WI38 (cell line): Measurements from ENCODE around the gene TPST1.

Experiments
- H3K4me3 ChIP-seq: 2 replicates; pipeline ENCODE4 v1.5.1; 2011; ENCODE audit warnings: low read depth, mild to moderate bottlenecking, control low read depth, low read length
- TF ChIP-seq, protein P1 (sequence below): IDR thresholded peaks from 2 replicates; pipeline ENCODE4 v1.5.1; 2012; ENCODE audit warnings: low read depth, mild to moderate bottlenecking, control low read depth, low read length

TPST1 gene

DNA sequence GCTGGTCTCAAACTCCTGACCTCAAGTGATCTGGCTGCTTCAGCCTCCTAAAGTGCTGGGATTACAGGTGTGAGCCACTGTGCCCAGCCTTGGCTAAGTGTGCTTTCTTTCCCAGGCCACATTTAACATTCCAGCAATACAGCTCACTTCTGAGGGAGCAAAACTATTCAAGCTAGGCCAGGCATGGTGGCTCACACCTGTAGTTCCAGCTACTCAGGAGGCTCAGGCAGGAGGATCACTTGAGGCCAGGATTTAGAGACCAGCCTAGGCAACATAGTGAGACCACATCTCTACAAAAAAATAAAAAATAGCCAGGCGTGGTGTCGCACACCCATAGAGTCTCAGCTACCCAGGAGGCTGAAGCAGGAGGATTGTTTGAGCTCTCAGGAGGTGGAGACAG, 23.3 kb upstream of the TPST1 start:
- TF ChIP-seq, protein P1, sequence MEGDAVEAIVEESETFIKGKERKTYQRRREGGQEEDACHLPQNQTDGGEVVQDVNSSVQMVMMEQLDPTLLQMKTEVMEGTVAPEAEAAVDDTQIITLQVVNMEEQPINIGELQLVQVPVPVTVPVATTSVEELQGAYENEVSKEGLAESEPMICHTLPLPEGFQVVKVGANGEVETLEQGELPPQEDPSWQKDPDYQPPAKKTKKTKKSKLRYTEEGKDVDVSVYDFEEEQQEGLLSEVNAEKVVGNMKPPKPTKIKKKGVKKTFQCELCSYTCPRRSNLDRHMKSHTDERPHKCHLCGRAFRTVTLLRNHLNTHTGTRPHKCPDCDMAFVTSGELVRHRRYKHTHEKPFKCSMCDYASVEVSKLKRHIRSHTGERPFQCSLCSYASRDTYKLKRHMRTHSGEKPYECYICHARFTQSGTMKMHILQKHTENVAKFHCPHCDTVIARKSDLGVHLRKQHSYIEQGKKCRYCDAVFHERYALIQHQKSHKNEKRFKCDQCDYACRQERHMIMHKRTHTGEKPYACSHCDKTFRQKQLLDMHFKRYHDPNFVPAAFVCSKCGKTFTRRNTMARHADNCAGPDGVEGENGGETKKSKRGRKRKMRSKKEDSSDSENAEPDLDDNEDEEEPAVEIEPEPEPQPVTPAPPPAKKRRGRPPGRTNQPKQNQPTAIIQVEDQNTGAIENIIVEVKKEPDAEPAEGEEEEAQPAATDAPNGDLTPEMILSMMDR: no peak
- H3K4me3 ChIP-seq: no peak overlapping the region

DNA sequence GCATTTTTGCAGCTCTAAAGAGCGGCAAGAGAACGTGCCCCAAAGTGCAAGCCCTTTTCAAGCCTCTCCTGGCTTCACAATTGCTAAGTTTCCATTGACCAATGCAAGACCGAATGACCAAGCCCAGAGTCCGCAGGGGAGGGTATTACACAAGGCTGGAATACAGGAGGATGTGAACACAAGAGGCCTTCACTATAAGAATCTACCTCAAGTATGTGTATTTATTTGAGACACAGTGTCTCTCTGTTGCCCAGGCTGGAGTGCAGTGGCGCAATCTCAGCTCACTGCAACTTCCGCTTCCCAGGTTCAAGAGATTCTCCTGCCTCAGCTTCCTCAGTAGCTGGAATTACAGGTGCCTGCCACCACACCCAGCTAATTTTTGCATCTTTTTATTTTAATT, 22.2 kb upstream of the TPST1 start:
- TF ChIP-seq, protein P1: no peak
- no peak overlapping the region for H3K4me3 ChIP-seq

DNA sequence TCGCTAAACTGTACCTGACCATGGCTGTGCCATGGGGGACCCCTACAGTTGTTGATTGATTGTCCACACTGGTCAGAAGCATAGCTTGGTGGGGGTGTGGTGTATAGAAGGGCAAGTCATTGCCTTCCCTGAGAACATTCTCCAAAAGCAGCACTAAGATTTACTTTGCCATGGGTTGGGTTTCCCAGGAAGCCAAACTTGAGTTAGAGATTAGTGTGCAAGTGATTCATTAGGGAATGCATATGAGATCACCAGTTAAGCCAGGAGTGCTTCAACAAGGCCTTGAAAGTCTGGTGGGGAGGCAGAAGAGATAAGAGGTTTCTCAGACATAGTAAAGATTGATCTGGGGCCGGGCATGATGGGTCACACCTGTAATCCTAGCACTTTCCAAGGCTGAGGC, 21.4 kb upstream of the TPST1 start:
- H3K4me3 ChIP-seq: no peak overlapping the region
- TF ChIP-seq, protein P1: no peak

DNA sequence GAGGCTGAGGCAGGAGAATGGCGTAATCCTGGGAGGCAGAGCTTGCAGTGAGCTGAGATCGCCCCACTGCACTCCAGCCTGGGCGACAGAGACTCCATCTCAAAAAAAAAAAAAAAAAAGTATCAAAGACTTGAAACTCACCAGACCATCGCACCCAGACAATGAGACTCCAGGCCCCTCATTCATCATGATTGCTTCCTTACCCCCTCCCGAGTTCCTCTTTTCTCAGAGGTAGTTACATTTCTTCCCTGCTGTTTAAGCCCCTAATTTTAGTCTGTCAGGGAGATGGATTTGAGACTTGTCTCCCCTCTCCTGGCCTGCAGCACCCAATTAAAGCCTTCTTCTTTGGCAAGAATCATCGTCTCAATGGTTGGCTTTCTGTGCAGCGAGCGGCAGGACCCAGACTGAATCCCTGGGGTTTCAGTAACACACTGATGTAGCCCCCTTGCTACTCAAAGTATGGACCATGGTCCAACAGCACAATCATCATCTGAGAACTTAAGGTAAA, 19.4 kb upstream of the TPST1 start:
- H3K4me3 ChIP-seq: no peak overlapping the region
- TF ChIP-seq, protein P1: no peak

DNA sequence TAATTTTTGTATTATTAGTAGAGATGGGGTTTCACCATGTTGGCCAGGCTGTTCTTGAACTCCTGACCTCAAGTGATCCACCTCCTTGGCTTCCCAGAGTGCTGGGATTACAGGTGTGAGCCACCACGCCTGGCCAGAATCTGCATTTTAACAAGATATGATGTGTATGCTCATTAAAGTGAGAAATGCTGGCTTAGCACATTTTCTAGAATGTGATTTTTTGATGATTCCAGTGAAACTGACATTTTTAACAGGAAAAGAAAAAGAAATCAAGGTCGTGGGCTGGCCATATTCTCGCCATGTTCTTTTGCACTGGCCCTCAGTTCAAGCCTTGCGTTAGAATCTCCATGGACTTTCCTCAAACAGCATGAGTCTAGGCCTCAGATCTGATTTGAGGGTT, 18.1 kb upstream of the TPST1 start:
- TF ChIP-seq, protein P1: no peak
- H3K4me3 ChIP-seq: no peak overlapping the region

DNA sequence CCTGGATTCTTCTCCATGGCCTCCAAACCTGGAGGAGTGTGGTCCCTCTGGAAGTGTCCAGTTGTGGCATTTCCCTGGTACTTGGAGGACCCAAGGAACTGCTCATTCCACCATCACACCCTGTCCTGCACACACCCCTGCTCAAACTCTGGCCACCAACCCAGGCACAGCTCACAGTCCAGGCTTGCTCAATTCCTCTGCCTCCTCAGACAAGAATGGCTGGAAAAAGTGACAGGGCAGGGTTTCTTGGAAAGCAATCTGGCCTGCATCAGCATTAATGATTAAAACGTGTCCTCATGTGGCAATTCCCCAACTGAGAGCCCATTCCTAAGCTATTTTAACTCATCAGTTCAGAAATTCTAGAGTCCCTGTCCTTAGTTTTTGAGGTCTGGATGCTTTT, 17.2 kb upstream of the TPST1 start:
- TF ChIP-seq, protein P1: no peak
- H3K4me3 ChIP-seq: no peak overlapping the region

DNA sequence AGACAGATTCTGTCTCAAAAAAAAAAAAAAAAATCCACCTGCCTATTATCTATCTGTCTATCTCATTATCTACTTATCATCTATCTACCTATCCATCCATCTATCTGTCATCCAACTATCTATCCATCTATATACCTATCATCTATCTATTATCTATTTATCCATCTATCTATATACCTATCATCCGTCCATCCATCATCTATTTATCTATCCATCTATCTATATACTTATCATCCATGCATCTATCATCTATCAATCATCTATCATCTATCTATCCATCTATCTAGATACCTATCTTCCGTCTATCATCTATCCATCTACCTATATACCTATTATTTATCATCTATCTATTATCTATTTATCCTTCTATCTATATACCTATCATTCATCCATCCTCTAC, 16.5 kb upstream of the TPST1 start:
- TF ChIP-seq, protein P1: no peak
- no peak overlapping the region for H3K4me3 ChIP-seq
